ENCODE measurements around the gene SP140L. TPM values are rescaled to one million over a fixed set of nuclear protein-coding genes. Genes with fewer than 3 reads are reported as not detected.

Gene SP140L
- total RNA-seq, 1 donor from 2014 or later, result 2.7 TPM

GRCh38 chr2:230422149-230422548 lies 95.2 kb downstream of the SP140L start:
- no peak for DNase-seq (ENCODE audit: low read depth)
- peak; percentile 12 for TF ChIP-seq CTCF (conservative IDR thresholded peaks at IDR 0.05; ENCODE audit: low read depth, low read length)
- no peak overlapping the region for H3K4me3 ChIP-seq (ENCODE audit: low read depth, low read length)

GRCh38 chr2:230423851-230424458 lies 97.0 kb downstream of the SP140L start:
- no peak for TF ChIP-seq CTCF (conservative IDR thresholded peaks at IDR 0.05; ENCODE audit: low read depth, low read length)
- no peak overlapping the region for H3K4me3 ChIP-seq (ENCODE audit: low read depth, low read length)
- DNase-seq (ENCODE audit: low read depth), result no peak

- H3K4me3 ChIP-seq (ENCODE audit: low read depth, low read length), result no peak overlapping the region
- TF ChIP-seq CTCF (conservative IDR thresholded peaks at IDR 0.05; ENCODE audit: low read depth, low read length), result no peak
- no peak for DNase-seq (ENCODE audit: low read depth)
Observed at GRCh38 chr2:230425377-230425776, 98.4 kb downstream of the SP140L start.

GRCh38 chr2:230429513-230429912 lies 102.5 kb downstream of the SP140L start:
- DNase-seq (ENCODE audit: low read depth), result no peak
- no peak overlapping the region for H3K4me3 ChIP-seq (ENCODE audit: low read depth, low read length)
- TF ChIP-seq CTCF (conservative IDR thresholded peaks at IDR 0.05; ENCODE audit: low read depth, low read length), result no peak

GRCh38 chr2:230430957-230431910 lies 104.2 kb downstream of the SP140L start:
- no peak for TF ChIP-seq CTCF (conservative IDR thresholded peaks at IDR 0.05; ENCODE audit: low read depth, low read length)
- no peak for DNase-seq (ENCODE audit: low read depth)
- no peak overlapping the region for H3K4me3 ChIP-seq (ENCODE audit: low read depth, low read length)

GRCh38 chr2:230434677-230435324 lies 107.8 kb downstream of the SP140L start:
- TF ChIP-seq CTCF (conservative IDR thresholded peaks at IDR 0.05; ENCODE audit: low read depth, low read length), result no peak
- DNase-seq (ENCODE audit: low read depth), result no peak
- H3K4me3 ChIP-seq (ENCODE audit: low read depth, low read length), result no peak overlapping the region

Data from epithelial cell of proximal tubule (primary cell).